GM10266 (cell line): ENCODE data around the gene TBC1D22A.

Source experiments
- DNase-seq: peaks from one replicate; pipeline ENCODE4 v3.0.0; 2012; ENCODE audit errors: extremely low spot score
- TF ChIP-seq, protein P1 (sequence below): IDR thresholded peaks from 2 replicates; pipeline ENCODE4 v1.5.1; 2012; ENCODE audit warnings: mild to moderate bottlenecking, low read depth; ENCODE audit not compliant: control insufficient read depth, insufficient read depth; ENCODE audit errors: missing control alignments

Gene TBC1D22A

DNA sequence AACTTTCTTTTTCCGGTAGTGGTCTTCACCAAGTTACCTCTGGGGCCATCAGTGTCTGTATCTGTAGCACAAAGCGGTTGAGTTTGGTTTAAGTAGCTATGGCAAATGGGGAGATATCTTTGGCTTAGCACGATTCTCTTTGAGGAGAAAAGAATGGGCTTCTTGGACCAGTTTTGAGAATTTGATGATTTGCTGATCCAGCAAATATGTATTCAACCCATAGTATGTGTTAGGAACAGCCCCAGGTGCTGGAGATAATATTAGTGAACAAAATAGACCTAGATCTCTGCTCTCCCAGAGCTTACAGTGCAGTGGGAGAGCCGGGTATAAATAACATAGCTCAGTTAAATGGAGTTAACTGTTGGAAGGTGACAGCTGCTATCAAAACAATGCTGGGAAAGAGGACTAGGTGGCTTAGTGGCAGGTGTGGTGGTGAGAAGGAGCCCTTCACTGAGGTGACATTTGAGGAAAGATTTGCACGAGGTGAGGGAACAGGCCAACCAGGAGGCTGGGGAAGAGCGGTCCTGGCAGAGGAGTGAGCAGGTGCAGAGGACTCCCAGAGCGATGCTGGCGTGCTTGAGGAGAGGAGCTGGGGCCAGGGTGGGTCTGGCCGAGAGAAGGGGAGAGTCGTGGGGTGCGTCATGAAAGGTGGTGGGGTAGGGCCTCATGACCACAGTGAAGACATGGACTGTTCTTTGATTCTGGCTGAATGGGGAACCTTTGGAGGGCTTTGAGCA lies 5.0 kb downstream of the TBC1D22A start:
- DNase-seq, result no peak
- TF ChIP-seq, protein P1, sequence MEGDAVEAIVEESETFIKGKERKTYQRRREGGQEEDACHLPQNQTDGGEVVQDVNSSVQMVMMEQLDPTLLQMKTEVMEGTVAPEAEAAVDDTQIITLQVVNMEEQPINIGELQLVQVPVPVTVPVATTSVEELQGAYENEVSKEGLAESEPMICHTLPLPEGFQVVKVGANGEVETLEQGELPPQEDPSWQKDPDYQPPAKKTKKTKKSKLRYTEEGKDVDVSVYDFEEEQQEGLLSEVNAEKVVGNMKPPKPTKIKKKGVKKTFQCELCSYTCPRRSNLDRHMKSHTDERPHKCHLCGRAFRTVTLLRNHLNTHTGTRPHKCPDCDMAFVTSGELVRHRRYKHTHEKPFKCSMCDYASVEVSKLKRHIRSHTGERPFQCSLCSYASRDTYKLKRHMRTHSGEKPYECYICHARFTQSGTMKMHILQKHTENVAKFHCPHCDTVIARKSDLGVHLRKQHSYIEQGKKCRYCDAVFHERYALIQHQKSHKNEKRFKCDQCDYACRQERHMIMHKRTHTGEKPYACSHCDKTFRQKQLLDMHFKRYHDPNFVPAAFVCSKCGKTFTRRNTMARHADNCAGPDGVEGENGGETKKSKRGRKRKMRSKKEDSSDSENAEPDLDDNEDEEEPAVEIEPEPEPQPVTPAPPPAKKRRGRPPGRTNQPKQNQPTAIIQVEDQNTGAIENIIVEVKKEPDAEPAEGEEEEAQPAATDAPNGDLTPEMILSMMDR, result no peak

DNA sequence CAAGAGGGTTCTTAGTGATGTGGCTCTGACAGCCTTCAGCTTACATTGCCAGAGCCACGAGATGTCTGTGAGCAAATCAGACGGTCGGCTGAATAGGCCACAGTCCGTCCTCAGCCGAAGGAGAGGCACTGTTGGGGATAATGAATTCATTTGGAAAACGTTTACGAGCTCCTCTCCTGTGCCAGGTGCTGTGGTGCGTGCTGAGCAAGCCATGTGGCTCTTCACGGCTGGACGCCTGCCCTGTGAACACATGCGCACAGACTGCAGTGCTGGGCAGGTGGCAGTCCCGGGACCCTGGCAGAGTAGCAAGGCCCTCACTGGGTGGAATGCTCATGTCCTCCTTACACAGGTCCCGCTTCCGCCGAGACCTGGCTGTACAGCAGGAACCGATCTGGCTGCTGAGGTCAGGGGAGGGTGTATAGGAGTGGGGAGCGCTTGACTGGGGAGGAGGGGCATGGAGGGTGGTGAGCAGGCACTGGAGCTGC lies 6.8 kb downstream of the TBC1D22A start:
- TF ChIP-seq, protein P1, result no peak
- DNase-seq, result no peak

DNA sequence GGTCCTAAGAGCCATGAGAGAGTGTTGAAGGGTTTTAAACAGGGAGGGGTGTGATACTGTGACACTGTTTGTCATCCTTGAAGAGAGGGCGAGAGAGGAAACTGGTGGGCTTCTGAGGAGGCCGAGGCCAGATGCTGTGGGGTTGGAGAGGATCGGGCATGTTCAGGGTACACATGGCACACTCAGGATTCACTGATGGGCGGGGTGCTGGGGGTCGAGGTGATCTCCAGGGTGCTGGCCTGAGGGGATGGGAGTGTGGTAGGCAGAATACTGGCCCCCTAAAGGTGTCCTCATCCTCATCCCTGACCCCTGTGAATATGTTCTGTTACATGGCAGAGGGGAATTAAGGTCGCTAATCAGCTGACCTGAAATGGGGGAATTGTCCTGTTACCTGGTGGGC lies 7.3 kb downstream of the TBC1D22A start:
- DNase-seq, result no peak
- TF ChIP-seq, protein P1, result no peak

DNA sequence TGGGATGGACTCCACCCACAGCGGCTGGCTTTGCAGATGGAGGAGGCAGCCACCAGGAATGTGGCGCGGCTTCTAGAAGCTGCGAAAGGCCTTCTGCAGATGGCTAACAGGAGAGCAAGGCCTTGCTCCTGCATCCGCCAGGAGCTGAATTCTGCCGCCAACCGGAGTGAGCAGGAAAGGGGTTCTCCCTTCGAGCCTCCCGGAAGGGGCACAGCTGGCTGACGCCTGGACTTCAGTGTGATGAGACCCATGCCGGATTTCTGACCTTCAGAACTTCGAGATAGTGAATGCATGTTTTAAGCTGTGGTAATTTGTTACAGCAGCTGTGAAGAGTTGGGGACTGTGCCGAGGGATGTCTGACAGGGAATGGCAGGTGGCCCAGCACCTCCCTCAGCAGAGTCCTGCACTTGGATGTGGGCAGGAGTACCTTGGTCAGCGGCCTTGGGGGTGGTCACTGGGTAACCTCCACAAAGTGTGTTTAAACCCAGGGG lies 7.7 kb downstream of the TBC1D22A start:
- TF ChIP-seq, protein P1, result no peak

DNA sequence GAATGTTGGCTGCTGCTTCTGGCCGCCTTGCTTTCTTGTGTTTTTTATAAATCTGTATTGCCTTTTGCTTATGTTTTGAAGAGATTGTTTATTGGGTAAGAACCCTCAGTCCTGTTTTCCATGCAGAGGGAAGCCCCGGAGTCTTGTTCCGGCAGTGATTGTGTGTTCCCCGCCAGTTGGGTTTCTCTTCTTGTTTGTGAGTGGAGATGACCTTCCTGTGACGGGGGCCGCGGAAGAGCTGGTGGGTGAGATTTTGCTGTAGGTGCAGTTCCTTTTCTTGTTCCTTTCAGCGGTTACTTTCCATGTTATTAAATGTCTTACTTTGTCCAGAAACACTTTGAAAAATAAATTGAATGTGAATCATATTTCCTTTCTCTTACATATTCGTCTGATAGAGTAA lies 8.3 kb downstream of the TBC1D22A start:
- DNase-seq, result no peak
- TF ChIP-seq, protein P1, result no peak

More for the DNA sequence above, 7.7 kb downstream of the TBC1D22A start:
- DNase-seq, result no peak

DNA sequence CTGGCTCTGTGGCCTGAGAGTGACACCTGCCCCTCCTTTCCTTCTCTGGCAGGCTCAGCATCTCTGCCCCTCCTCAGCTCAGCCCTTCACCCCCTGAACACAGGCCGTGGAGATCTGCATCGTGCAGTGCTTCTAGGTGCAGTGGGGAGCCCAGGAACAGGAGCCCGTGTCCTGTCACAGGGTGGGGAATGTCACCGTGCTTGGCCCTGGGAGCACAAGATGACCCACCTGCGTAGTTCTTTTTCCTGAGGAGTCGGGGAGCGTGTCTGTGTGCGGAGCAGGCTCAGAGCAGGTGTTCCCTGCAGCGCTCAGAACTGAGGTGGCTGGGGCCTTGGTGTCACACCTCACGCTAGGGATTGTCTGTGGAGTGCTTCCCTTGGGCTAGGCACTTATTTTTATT lies 10.6 kb downstream of the TBC1D22A start:
- TF ChIP-seq, protein P1, result no peak
- no peak for DNase-seq

DNA sequence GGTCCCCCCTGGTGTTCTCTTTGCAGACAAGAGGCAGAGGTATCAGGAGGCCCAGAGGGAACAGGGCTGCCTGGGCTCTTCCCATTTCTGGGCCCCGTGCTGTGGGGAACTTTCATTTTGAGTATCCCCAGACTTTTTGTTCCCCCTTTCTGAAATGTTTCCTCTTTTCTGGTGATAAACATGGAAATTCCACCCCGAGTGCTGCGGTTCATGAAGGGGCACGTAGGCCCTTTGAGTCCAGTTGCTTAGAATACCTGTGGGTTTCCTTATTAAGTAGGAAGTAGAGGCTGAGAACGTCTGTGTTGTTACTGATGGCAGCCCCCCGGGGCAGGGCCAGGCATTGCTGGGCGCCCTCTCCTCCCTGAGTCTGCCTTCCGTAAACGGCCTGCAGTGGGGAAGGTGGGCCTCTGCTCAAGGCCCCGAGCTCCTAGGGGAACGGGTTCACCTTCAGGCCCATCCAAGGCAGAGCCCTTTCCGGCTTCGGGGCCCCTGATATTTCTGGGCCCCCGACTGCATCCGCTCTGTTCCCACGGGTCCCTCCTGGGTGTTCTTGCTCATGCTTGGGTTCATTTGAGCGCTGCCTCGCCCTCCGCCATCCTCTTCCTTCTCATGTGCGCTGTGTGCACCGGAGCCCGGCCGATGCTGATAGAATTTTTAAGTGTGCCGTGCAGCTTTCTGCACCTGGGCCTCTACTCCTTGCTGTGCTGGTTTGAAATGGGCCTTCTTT lies 12.0 kb downstream of the TBC1D22A start:
- DNase-seq, result no peak

More for the DNA sequence above, 12.0 kb downstream of the TBC1D22A start:
- TF ChIP-seq, protein P1, result no peak
